ENCODE results near the gene GAGE10.

DNA sequence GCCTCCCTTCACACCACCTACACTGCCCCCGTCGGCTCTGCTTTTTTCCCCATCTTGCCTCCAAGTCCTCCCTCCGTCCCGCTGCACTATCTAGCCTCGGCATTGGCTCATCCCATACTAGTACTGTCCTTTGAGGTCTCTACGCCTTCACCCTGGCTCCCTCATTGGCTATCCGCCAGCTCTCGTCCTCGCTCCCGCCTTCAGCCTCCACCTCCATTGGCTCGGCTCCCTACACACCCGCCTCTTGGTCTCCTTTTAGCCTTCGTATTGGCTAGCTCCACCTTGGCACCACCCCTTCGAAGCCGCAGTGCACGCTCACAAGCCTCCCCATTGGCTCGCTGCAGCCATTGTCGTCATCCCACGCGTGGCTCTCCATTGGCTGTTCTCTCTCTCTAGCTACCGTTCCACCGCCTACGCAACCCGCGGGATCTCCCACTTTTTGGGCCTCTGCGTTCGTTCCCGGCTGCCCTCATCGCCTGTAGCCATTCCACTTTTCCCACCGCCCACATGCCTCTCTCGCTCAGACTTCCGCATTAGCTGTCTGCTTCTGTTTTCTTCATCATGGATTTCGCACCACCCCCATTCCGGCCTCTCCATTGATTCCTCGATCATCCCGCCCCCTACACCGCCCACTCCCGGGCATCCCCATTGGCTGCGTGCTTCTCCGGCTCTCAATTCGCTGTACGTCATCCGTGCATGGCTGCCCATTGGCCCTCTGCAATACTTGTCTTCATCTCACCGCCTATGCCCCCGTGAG is 34.3 kb upstream of the GAGE10 start:
- TF ChIP-seq POLR2A (IDR thresholded peaks at IDR 0.05), result peak in 1 of 2 donors; percentile 73
- TF ChIP-seq, protein P1, sequence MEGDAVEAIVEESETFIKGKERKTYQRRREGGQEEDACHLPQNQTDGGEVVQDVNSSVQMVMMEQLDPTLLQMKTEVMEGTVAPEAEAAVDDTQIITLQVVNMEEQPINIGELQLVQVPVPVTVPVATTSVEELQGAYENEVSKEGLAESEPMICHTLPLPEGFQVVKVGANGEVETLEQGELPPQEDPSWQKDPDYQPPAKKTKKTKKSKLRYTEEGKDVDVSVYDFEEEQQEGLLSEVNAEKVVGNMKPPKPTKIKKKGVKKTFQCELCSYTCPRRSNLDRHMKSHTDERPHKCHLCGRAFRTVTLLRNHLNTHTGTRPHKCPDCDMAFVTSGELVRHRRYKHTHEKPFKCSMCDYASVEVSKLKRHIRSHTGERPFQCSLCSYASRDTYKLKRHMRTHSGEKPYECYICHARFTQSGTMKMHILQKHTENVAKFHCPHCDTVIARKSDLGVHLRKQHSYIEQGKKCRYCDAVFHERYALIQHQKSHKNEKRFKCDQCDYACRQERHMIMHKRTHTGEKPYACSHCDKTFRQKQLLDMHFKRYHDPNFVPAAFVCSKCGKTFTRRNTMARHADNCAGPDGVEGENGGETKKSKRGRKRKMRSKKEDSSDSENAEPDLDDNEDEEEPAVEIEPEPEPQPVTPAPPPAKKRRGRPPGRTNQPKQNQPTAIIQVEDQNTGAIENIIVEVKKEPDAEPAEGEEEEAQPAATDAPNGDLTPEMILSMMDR (IDR thresholded peaks at IDR 0.05), result no peak

Measured in heart left ventricle (tissue), 13 donors.